GM12873 (cell line): ENCODE data around the gene CELA2A.

Source experiments
- TF ChIP-seq, protein P1 (sequence below): IDR thresholded peaks from 2 replicates; pipeline ENCODE4 v1.5.1; 2012; ENCODE audit warnings: low read depth, mild to moderate bottlenecking, moderate library complexity, low read length, control low read depth; ENCODE audit not compliant: insufficient read depth; ENCODE audit errors: missing control alignments

CELA2A gene

DNA sequence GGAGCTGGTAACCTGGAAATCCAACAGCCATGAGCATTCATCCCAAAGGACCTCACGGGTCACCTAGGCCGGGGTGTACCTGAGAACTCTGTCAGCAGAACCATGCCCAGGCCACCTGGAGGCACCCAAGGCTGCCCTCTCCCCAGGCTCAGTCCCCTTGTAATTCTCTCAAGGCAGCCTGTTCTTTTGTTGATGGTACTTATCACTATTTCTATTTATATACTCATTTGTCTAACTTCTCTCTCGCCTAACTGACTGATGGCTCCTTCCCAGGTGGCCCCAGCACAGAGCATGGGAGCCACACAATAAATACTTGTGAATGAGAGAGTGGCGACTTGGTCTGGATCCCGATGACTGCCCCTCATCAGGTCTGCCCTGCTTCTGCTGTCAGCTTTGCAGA, 50.7 kb downstream of the CELA2A start:
- TF ChIP-seq, protein P1, sequence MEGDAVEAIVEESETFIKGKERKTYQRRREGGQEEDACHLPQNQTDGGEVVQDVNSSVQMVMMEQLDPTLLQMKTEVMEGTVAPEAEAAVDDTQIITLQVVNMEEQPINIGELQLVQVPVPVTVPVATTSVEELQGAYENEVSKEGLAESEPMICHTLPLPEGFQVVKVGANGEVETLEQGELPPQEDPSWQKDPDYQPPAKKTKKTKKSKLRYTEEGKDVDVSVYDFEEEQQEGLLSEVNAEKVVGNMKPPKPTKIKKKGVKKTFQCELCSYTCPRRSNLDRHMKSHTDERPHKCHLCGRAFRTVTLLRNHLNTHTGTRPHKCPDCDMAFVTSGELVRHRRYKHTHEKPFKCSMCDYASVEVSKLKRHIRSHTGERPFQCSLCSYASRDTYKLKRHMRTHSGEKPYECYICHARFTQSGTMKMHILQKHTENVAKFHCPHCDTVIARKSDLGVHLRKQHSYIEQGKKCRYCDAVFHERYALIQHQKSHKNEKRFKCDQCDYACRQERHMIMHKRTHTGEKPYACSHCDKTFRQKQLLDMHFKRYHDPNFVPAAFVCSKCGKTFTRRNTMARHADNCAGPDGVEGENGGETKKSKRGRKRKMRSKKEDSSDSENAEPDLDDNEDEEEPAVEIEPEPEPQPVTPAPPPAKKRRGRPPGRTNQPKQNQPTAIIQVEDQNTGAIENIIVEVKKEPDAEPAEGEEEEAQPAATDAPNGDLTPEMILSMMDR = no peak

DNA sequence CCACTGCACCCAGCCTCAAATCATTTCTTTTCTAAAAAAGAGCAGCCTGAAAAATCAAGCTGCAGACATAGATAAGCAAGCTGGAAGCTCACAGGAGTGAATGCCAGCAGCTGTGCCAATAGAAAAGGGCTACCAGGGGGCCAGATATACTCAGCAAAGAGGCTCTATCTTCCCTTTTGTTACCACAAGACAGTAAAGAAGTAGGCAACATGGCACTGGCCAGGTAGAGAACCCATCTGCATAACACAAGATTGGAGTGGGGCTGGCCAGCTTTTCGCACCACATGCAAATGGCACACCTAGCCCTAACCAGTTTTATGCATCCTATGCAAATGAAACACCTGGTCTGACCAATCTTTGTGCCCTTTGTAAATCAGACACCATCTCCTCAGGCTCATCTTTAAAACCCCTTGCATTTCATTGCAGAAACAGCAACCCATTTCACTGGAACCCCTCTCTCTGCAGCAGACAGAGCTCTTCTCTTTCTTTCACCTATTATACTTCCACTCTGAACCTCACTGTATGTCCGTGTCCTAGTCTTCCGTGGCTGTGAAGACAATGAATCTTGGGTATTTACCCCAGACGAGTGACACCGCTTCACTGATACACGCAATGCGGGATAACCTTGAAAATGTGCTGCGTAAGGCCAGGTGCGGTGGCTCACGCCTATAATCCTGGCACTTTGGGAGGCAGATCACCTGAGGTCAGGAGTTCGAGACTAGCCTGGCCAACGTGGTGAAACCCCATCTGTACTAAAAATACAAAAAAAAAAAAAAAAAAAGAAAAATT, 52.4 kb downstream of the CELA2A start:
- TF ChIP-seq, protein P1 = no peak

DNA sequence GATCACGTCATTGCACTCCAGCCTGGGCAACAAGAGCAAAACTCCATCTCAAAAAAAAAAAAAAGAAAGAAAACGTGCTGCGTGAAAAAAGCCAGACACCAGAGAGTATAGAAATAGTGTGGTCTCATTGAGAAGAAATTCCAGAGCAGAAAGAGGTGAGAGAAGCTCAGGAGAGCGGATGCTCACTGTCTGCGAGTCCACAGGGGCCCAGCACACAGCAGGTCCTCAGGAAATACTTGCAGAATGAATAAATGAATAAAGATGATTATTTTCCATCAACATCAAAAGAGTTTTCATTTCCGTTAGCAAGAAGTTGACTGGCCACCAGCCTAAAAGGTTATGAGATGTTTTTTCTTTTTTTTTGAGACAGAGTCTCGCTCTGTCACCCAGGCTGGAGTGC, 53.1 kb downstream of the CELA2A start:
- TF ChIP-seq, protein P1 = no peak

DNA sequence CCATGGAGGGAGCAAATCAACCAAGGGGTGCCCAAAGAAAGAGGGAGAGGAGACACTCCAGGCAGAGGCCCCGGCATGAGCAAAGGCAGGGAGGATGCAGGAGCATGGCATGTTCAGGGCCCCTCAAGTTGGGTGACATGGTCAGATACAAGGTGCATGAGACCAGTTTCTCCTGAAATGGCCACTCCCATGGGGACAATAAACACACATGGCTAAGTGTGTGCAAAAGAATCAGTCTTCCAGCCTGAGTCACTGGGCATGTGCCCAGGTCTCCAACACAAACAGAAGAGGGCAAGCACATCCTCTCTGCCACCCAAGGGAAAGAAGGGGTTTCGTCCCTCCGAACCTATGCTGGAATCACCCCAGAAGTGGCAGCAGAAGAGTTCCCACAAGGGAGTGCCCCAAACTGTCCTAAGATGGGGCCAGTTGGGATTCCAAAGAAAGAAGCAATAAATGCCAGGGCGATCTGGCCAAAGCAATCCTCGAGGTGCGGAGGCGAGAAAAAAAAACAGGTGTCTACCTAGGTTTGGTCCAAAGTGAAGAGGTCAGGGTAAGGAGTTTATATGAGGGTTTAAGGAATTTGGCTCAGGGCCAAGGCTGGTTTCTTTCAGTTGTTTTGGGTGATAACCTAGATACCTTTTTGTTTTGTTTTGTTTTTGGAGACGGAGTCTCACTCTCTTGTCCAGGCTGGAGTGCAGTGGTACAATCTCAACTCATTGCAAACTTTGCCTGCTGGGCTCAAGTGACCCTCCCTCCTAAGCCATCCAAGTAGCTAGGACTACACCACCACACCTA, 54.3 kb downstream of the CELA2A start:
- TF ChIP-seq, protein P1 = no peak

DNA sequence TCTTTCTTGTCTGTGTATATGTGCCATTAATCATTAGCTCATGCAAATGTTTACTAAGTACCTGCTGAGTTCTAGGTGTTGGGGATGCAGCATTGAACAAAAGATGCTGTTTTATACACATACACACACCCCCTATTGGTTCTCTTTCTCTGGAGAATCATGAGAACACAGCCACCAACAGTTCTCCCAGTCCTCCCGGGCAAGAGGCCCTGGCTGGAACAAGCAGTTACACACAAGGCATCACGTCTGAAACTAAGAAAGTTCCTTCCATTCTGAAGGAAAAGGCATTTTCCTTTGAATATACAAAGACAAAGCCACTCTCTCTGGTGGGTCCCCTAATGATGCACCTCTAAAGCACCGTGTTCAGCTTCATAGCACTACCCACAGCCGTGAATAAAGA, 56.7 kb downstream of the CELA2A start:
- TF ChIP-seq, protein P1 = no peak

DNA sequence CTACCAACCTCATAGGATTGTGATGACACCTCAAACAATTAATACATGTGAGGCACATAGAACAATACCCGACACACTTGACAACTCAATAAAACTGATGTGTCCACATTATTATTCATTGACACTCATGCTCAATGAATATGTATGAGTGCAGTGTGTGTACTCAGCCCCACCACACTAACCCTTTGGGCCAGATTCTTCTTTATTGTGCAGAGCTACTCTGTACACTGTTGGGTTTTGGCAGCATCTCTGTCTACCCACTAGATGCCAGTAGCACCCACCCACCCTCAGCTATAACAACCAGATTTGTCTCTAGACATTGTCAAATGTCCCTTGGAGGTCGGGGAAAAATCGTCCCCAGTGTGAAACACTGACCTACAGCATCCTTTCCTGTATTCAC, 57.4 kb downstream of the CELA2A start:
- TF ChIP-seq, protein P1 = no peak

DNA sequence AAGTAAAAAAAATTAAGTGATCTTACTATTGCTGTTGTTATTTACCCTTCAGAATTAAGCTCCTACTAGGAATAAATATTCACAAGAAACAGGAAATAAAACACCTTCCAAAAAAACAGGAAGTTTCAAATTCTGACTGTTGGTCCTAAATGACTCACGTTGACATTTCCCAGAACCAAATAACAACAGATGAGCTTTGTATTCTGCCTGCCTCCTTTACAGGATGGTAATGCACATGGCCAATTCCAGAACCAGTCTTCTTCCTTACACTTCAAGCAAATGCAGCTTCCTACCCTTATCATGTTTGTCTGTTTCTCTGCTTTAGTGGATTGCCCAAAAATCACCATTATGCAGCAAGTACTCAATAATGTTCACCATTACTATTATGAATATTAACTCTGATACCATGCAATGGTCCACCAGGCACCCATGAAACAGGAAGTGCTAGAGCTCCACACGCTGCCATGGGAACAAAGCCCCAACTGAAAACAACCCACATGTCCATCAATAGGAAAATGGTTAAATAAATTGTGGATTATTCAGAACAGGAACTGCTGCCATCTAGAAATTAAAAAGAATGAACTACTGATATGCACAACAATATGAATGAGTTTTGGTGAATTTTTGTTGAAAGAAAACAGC, 58.6 kb downstream of the CELA2A start:
- TF ChIP-seq, protein P1 = no peak
